Tibial artery (tissue), 4 donors: ENCODE data around the gene XIRP2.

Source experiments
- DNase-seq, 2 donors: peaks; one replicate each; pipeline ENCODE4 v3.0.0-alpha.2; 2019
- H3K27ac ChIP-seq, 2 donors: fragments of 200-600 bp; sonication (generic) in 1 of 2; 1 replicate in 1 of 2; 2 replicates in 1 of 2; pipeline ENCODE4 v1.5.1; 2018 to 2019; ENCODE audit warnings: mild to moderate bottlenecking in 1 of 2
- H3K27me3 ChIP-seq, 2 donors: fragments of 200-600 bp; sonication (generic) in 1 of 2; one replicate each; pipeline versions ENCODE4 v1.5.1 to v1.6.0; 2016 to 2019
- H3K36me3 ChIP-seq, 3 donors: fragments of 200-600 bp; sonication (generic) in 2 of 3; one replicate each; pipeline ENCODE4 v1.5.1; 2016 to 2019; ENCODE audit warnings: mild to moderate bottlenecking in 2 of 3
- H3K4me1 ChIP-seq, 4 donors: fragments of 200-600 bp; sonication (generic) in 2 of 4; 1 replicate in 3 of 4; 2 replicates in 1 of 4; pipeline ENCODE4 v1.5.1; 2016 to 2019
- H3K4me3 ChIP-seq, 2 donors: fragments of 200-600 bp; sonication (generic) in 1 of 2; 1 replicate in 1 of 2; 2 replicates in 1 of 2; pipeline ENCODE4 v1.5.1; 2018 to 2019; ENCODE audit warnings: mild to moderate bottlenecking in 2 of 2
- H3K9me3 ChIP-seq, 3 donors: fragments of 200-600 bp; sonication (generic) in 1 of 3; one replicate each; pipeline ENCODE4 v1.5.1; 2016 to 2019
- CTCF ChIP-seq, 2 experiments: fragments of 200-600 bp in 1 of 2; fragments of 450-650 bp in 1 of 2; IDR thresholded peaks; one replicate each; pipeline ENCODE4 v1.5.1; 2017 to 2019; ENCODE audit warnings: antibody characterized with exemption in 2 of 2, mild to moderate bottlenecking in 1 of 2, moderate library complexity in 1 of 2
- intact Hi-C: fragments of 100-400 bp; cut with DNase I; formaldehyde crosslinking; loops from one replicate; pipeline ENCODE4 v1.15.0; 2023; ENCODE audit warnings: low total_unique reads

The XIRP2 gene

GRCh38 chr2:167134381-167135072 is 246.2 kb downstream of the XIRP2 start:
- no peak for DNase-seq
- no peaks in the 10 kb centered on the region for H3K4me1 ChIP-seq
- H3K27ac ChIP-seq: no peak overlapping the region
- intact Hi-C loops: no loop called here
- H3K4me3 ChIP-seq: no peak overlapping the region
- H3K36me3 ChIP-seq: no peaks in the 10 kb centered on the region
- no peaks in the 10 kb centered on the region for H3K9me3 ChIP-seq
- no peak for TF ChIP-seq CTCF (IDR thresholded peaks at IDR 0.05)
- H3K27me3 ChIP-seq: no peaks in the 10 kb centered on the region

- no peaks in the 10 kb centered on the region for H3K27me3 ChIP-seq
- no peaks in the 10 kb centered on the region for H3K9me3 ChIP-seq
- intact Hi-C loops: no loop called here
- DNase-seq: no peak
- H3K4me1 ChIP-seq: peaks cover 0 to 10% (median 5%) of the 10 kb centered on the region in 4 donors
- H3K36me3 ChIP-seq: no peaks in the 10 kb centered on the region
- no peak overlapping the region for H3K27ac ChIP-seq
- no peak for TF ChIP-seq CTCF (IDR thresholded peaks at IDR 0.05)
- H3K4me3 ChIP-seq: no peak overlapping the region
These were observed 247.4 kb downstream of the XIRP2 start for GRCh38 chr2:167135706-167136105.

- intact Hi-C loops: no loop called here
- no peaks in the 10 kb centered on the region for H3K36me3 ChIP-seq
- TF ChIP-seq CTCF (IDR thresholded peaks at IDR 0.05): no peak
- H3K9me3 ChIP-seq: no peaks in the 10 kb centered on the region
- H3K4me3 ChIP-seq: no peak overlapping the region
- no peaks in the 10 kb centered on the region for H3K27me3 ChIP-seq
- peaks cover 0 to 20% (median 5%) of the 10 kb centered on the region in 4 donors for H3K4me1 ChIP-seq
- no peak for DNase-seq
- H3K27ac ChIP-seq: no peak overlapping the region
These were observed 248.8 kb downstream of the XIRP2 start for GRCh38 chr2:167136879-167137596.

GRCh38 chr2:167140330-167140729 is 252.1 kb downstream of the XIRP2 start:
- no peak overlapping the region for H3K4me3 ChIP-seq
- intact Hi-C loops: no loop called here
- no peak for TF ChIP-seq CTCF (IDR thresholded peaks at IDR 0.05)
- peaks cover 0 to 33% (median 7%) of the 10 kb centered on the region in 4 donors for H3K4me1 ChIP-seq
- H3K27me3 ChIP-seq: no peaks in the 10 kb centered on the region
- no peak overlapping the region for H3K27ac ChIP-seq
- H3K36me3 ChIP-seq: no peaks in the 10 kb centered on the region
- H3K9me3 ChIP-seq: no peaks in the 10 kb centered on the region
- no peak for DNase-seq

GRCh38 chr2:167140767-167141166 is 252.5 kb downstream of the XIRP2 start:
- Histone ChIP-seq H3K4me3 (no peak overlapping the region), H3K36me3 (no peaks in the 10 kb centered on the region), H3K27me3 (no peaks in the 10 kb centered on the region), H3K27ac (no peak overlapping the region), H3K9me3 (no peaks in the 10 kb centered on the region), H3K4me1 (peaks cover 0 to 33% (median 7%) of the 10 kb centered on the region in 4 donors)
- no peak for TF ChIP-seq CTCF (IDR thresholded peaks at IDR 0.05)
- DNase-seq: no peak
- intact Hi-C loops: no loop called here
